Epithelial cell of umbilical artery (primary cell): ENCODE results near the gene CDK9. TPM values are rescaled to one million over a fixed set of nuclear protein-coding genes. Genes with fewer than 3 reads are reported as not detected.

ENCODE experiments used
- total RNA-seq: library from RNA; depleted of rRNA; stranded (reverse); fragments of >200 nt; gene quantifications from 2 replicates; pipeline ENCODE4 v1.2.3, GENCODE V29; 2014

Gene CDK9
- total RNA-seq = 124 and 162 TPM in 2 replicates

GRCh38 chr9:127785933-127786772 is at the start of gene CDK9:
Gene CDK9 (plus strand): TSS chr9:127786034. CDS start chr9:127786149, 115 bp downstream.

GRCh38 chr9:127778280-127779135 is 7.3 kb upstream of the CDK9 start, which contains the start of gene SH2D3C:
Gene SH2D3C (minus strand): TSS chr9:127778666. CDS start chr9:127778627, 39 bp downstream.

GRCh38 chr9:127802576-127803443 is 17.0 kb downstream of the CDK9 start, which contains the start of gene FPGS:
Gene FPGS (plus strand): TSS chr9:127802882. CDS start chr9:127802925, 43 bp downstream.

Other genes with a start within 250 kb of the CDK9 start
- 14.9 and 76.7 TPM in 2 replicates for gene STXBP1, start 173.8 kb upstream of the CDK9 start, total RNA-seq
- gene CFAP157, start 79.0 kb upstream of the CDK9 start, total RNA-seq = not detected in 2 replicates
- gene PTRH1, start 70.4 kb upstream of the CDK9 start, total RNA-seq = 30.7 and 35.4 TPM in 2 replicates
- gene TTC16, start 70.0 kb upstream of the CDK9 start, total RNA-seq = not detected in 2 replicates
- gene TOR2A, start 50.7 kb upstream of the CDK9 start, total RNA-seq = 7.3 and 8.8 TPM in 2 replicates
- gene SH2D3C, start 7.4 kb upstream of the CDK9 start, total RNA-seq = 40.4 and 57.2 TPM in 2 replicates
- 73.7 and 110 TPM in 2 replicates for gene FPGS, start 16.8 kb downstream of the CDK9 start, total RNA-seq
- 12.6 and 38.3 TPM in 2 replicates for gene ENG, start 68.6 kb downstream of the CDK9 start, total RNA-seq
- 30.1 and 43.5 TPM in 2 replicates for gene AK1, start 91.6 kb downstream of the CDK9 start, total RNA-seq
- gene ST6GALNAC6, start 113.6 kb downstream of the CDK9 start, total RNA-seq = 23.4 and 32.2 TPM in 2 replicates
- gene ST6GALNAC4, start 131.0 kb downstream of the CDK9 start, total RNA-seq = 38.3 and 53.8 TPM in 2 replicates
- 0.65 and 0.91 TPM in 2 replicates for gene PIP5KL1, start 144.7 kb downstream of the CDK9 start, total RNA-seq
- 5.9 and 8.8 TPM in 2 replicates for gene DPM2, start 151.8 kb downstream of the CDK9 start, total RNA-seq
- gene EEIG1, start 195.0 kb downstream of the CDK9 start, total RNA-seq = 0.97 and 1.4 TPM in 2 replicates